ENCODE results near the gene TPK1.
A peak's percentile ranks its signal among the peaks of the same experiment; 100 is the strongest.
"Not testable (repeated sequence)": the region's sequence is repeated elsewhere in the genome, so short reads cannot be mapped to it uniquely, and the experiment has no call there.

Gene TPK1

DNA sequence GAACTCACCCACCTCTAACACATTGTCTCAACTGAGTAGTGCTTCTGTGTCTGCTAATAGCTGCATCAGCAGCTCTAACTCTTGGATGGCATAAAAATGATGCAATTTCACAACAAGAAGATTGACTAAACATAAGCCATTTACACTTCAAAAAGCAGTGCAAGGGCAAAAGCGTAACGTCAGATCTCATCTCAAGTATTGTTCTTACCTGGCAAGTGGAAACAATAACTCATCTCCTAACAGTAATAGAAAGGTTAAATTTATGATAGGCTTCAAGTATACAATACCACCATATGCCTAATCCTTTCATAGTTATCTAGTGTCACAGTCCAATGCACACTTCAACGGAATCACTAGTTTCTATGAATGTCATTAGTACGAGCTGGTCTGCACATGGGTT, 14.8 kb downstream of the TPK1 start:
- DNase-seq, result no peak

DNA sequence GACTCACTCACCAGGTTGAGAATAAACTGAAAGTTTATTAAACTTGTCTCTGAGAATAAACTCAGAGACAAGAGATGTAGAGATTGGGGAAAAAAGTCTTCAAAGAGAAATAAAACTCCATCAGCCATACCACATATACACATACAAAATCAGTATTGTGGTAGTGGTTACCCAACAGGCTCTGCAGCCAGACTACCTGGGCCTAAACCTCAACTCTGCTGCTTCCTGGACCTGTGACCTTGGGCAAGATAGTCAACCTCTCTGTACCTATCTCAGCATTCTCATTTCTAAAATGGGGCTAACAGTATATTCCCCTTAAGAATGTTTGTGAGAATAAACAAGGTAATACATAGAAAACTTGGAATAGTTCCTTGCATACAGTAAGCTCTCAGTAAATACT, 15.3 kb downstream of the TPK1 start:
- no peak for DNase-seq

DNA sequence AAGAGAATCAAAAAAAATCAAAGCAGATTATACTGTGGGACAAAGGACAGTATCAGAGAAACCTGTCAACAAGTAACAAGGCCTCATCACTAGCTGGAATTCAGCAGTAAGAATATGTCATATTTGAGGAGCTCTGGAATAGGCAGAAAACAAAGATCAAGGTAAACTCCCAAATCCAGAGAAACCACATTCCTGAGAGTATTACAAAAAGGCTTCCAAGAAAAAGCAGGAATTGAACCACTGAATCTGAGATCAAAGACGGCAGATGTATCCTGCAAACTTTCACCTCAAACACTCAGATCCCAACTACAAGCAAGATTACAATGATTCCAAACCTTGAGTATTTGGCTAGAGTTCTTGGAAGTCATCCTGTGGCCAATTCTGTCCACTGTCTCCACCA, 16.3 kb downstream of the TPK1 start:
- no peak for DNase-seq

- peak; percentile 39 for DNase-seq
Observed at GRCh38 chr7:144818511-144818910, 17.3 kb downstream of the TPK1 start.

DNA sequence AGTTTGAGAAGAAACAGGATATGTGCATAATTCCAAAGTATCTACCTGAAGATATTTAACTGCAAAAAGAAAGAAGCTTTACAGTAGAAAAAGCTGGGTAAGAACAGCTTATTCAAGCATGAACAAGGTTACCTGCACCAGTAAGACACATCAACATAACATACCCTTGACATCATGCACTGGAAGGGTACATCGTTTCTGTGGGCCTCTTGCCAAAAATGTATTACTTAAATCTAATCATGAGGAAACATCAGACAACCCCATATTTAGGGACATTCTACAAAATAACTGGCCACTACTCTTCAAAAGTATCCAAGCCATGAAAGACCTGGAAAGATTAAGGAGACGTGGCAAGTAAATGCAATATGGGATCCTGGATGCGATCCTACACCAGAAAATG, 18.9 kb downstream of the TPK1 start:
- no peak for DNase-seq

GRCh38 chr7:144814299-144814698, 21.6 kb downstream of the TPK1 start:
- DNase-seq, result no peak

DNA sequence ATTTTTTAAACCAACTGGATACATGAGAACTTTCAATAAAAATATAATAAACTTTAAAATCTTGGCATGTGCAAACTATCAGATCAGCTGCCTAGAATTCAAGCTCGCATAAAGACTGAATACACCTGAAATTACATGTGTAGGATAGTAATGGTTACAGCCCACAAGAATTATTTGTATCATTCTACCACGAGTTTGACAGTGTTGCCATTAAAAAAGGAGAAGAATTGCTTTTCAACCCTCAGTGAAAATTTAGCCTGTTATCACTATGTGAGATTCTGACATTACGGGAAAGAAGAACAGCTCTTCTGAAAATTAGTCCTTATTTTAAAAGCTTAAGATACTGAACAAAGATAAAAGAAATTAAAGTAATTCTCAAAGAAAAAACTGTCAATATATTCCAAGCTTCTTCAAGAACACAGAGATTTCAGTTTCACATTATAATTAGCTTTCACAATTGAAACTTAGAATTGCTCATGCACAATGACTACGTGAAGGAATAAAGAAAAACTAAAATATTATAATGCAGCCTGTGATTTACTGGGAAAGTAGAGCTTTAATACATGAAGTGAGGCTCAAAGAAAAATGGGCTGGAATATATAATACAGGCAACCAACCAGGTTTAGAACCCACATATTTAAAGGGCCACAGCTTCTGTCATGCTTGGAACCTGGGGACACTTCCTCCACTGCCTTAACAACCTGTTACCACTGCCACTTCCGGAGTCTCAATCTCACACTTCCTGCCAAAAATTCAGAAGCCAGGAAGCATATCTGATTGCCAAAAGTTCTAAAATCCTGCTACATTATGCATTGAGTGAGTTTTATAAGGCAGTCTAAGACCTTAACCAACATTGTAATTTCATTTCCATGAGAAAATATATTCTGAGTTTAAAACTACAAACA, 23.2 kb downstream of the TPK1 start:
- DNase-seq, result no peak

- DNase-seq, result no peak
Observed at GRCh38 chr7:144805627-144806239, 30.1 kb downstream of the TPK1 start.

DNA sequence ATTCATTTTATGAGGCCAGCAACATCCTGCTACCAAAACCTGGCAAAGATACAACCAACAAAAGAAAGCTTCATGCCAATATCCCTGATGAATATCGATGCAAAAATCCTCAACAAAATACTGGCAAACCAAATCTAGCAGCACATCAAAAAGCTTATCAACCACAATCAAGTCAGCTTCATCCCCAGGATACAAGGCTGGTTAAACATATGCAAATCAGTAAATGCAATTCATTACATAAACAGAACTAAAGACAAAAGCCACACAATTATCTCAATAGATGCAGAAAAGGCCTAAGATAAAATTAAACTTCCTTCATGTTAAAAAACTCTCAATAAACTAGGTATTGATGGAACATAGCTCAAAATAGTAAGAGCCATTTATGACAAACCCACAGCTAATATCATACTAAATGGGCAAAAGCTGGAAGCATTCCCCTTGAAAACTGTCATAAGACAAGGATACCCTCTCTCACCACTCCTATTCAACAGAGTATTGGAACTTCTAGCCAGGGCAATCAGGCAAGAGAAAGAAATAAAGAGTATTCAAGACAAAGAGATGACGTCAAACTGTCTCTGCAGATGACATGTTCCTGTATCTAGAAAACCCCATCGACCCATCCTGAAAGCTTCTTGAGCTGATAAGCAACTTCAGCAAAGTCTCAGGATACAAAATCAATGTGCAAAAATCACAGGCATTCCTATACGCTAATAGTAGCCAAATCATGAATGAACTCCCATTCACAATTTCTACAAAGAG, 35.0 kb downstream of the TPK1 start:
- DNase-seq, result not testable (repeated sequence)

- DNase-seq, result no peak
Observed at GRCh38 chr7:144796919-144797318, 38.9 kb downstream of the TPK1 start.

- DNase-seq, result no peak
Observed at GRCh38 chr7:144792050-144792449, 43.8 kb downstream of the TPK1 start.

DNA sequence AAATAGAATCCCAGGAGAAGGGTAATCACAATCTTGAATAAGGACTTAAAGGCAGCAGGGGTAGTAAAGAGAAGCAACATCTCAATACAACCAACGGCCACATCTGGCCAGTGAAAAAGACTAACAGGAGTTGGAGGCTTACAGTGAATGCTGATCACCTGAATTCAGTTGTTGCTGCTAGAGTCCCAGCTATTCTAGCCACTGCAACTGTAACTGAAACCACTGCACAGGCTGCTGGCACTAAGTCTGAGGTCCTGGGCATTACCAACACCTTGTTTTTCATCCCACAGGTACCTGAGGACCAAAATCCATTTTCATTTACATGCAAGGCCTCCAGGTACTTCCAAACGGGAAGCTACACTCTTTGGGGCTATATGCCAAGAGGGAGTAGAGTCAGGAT, 44.4 kb downstream of the TPK1 start:
- no peak for DNase-seq

DNA sequence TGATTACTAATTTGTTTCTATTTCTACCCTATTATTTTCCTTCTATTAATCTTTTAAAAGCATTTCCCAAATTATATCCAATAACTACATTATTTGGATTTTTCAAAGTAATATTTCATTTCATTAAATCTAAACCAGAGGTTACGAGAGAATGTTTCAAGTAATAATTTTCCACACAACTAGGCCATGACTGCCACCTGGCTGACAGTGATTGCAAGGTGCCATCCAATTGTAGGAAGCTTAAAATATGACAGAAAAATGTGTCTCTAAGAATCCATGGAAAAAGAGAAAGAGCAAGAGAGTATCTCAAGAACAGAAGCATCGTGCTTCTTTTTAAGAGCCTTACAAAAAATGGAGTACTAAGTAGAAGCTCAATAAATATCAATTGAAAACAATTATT, 48.7 kb downstream of the TPK1 start:
- DNase-seq, result no peak

DNA sequence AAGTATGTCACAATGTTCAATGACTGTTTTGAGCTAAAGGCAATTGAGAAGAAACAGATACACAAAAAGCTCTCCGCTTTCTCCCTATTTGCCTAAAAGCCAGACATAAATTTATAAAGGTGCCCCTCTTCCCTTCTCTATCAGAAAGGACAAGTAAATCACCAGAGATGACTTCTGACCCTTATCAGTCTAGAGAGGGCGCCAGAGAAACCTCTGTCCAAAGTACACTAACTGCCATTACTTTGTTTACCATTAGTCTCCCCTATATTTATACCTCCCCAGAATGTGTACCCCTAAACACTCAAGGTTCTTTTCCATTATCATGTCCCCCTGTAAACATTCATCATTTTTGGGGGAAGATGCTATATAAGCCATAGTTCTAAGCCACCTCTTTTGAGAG, 49.3 kb downstream of the TPK1 start:
- no peak for DNase-seq

- no peak for DNase-seq
Observed at GRCh38 chr7:144786079-144786478, 49.8 kb downstream of the TPK1 start.

GRCh38 chr7:144785521-144785920, 50.3 kb downstream of the TPK1 start:
- no peak for DNase-seq

- DNase-seq, result no peak
Observed at GRCh38 chr7:144784943-144785342, 50.9 kb downstream of the TPK1 start.

- no peak for DNase-seq
Observed at GRCh38 chr7:144784441-144784840, 51.4 kb downstream of the TPK1 start.

GRCh38 chr7:144782883-144783282, 53.0 kb downstream of the TPK1 start:
- DNase-seq, result no peak

- DNase-seq, result no peak
Observed at GRCh38 chr7:144780071-144780608, 55.7 kb downstream of the TPK1 start.

- not testable (repeated sequence) for DNase-seq
Observed at GRCh38 chr7:144777889-144778288, 58.0 kb downstream of the TPK1 start.

DNA sequence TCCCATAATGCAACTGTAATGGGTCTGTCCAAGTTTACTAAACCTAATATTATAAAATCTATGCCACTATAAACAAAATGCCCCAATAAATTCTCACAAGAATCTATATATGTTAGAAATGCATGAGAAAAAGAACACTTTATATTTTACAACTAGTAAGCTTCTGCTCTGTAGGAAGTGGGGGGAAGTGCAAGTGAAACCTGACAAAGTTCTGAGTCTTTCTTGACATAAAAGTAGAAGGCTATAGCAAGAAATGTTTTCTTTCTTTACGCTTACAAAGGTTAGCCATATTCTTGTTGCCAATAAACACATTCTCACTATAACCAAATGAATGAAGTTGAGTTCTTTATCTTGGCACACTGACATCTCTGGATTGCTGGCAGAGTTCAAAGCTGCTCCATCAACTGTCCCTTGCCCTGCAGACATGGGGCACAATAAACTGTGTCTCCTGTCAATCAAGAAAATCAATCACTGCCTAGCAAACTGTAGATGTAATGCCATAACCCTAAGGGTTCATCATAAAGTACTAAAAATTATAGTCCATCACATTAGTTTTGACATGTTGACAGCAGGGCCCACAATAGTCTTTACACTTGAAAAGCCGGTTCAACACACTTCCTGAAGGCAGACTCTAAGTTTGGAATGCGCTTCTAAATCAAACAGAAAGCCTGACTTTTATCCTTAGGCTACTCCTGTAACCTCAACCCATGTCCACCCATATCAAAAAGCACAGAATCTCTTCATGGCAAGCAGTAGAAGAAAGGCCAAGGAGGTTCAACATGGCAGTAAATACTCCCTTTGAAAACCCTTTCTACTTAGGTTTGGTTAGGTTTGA, 58.6 kb downstream of the TPK1 start:
- DNase-seq, result no peak
